Calu3 (cell line): ENCODE data around the gene ZNF559. TPM values are rescaled to one million over a fixed set of nuclear protein-coding genes. Genes with fewer than 3 reads are reported as not detected.

ENCODE experiments used
- BruUV-seq: library from RNA; stranded (reverse); fragments of 400-500 nt; replicated peaks from 2 replicates; lab custom pipeline; 2021; lab: Mats Ljungman, UMichigan
- CTCF ChIA-PET: fragments of 300-600 bp; sonication (Branson Sonifier 250); formaldehyde crosslinking; loops from one replicate; lab custom pipeline; 2022; ENCODE audit warnings: antibody characterized with exemption; lab: Charles Lee
- DNase-seq: peaks from one replicate; pipeline ENCODE4 v3.0.0; 2022
- H3K27ac Mint-ChIP-seq: one replicate; pipeline ENCODE4 v1.8.0; 2022; ENCODE audit warnings: mixed read lengths; ENCODE audit not compliant: unreplicated experiment
- H3K27me3 Mint-ChIP-seq: one replicate; pipeline ENCODE4 v1.8.0; 2022; ENCODE audit warnings: mixed read lengths; ENCODE audit not compliant: unreplicated experiment
- H3K36me3 Mint-ChIP-seq: one replicate; pipeline ENCODE4 v1.8.0; 2022; ENCODE audit warnings: mild to moderate bottlenecking, moderate library complexity, mixed read lengths; ENCODE audit not compliant: insufficient read depth, unreplicated experiment
- H3K4me1 Mint-ChIP-seq: one replicate; pipeline ENCODE4 v1.8.0; 2022; ENCODE audit warnings: mild to moderate bottlenecking, low read depth, mixed read lengths; ENCODE audit not compliant: unreplicated experiment
- H3K4me3 Mint-ChIP-seq: one replicate; pipeline ENCODE4 v1.8.0; 2022; ENCODE audit warnings: mild to moderate bottlenecking, low read depth, moderate library complexity, mixed read lengths; ENCODE audit not compliant: unreplicated experiment
- H3K9me3 Mint-ChIP-seq: one replicate; pipeline ENCODE4 v1.8.0; 2022; ENCODE audit warnings: low read depth, mixed read lengths; ENCODE audit not compliant: unreplicated experiment
- CTCF ChIP-seq: fragments of 200-600 bp; IDR thresholded peaks from one replicate; pipeline ENCODE4 v1.8.0; 2022; ENCODE audit warnings: antibody characterized with exemption; ENCODE audit not compliant: unreplicated experiment
- intact Hi-C: fragments of 100-400 bp; cut with micrococcal nuclease; formaldehyde crosslinking; loops from one replicate; pipeline ENCODE4 v1.10.0; 2022; ENCODE audit not compliant: unreplicated experiment
- total RNA-seq: library from RNA; stranded (reverse); gene quantifications from 2 replicates; pipeline ENCODE4 v1.2.3, GENCODE V29; 2022

ZNF559 gene
- total RNA-seq, 1 experiment from 2014 or later: 7.5 TPM

- H3K9me3 Mint-ChIP-seq: peaks cover 4% of the 10 kb centered on the region
- no peaks in the 10 kb centered on the region for H3K36me3 Mint-ChIP-seq
- no peak for DNase-seq
- TF ChIP-seq CTCF: no peak
- intact Hi-C loops: no loop called here
- no peaks in the 10 kb centered on the region for H3K27me3 Mint-ChIP-seq
- H3K4me1 Mint-ChIP-seq: no peaks in the 10 kb centered on the region
- H3K27ac Mint-ChIP-seq: no peak overlapping the region
- no peak overlapping the region for H3K4me3 Mint-ChIP-seq
- CTCF ChIA-PET: no interaction called here
- no TSS peak for BruUV-seq
Measured at GRCh38 chr19:9354651-9355050, 30.7 kb downstream of the ZNF559 start.

GRCh38 chr19:9362905-9363304 lies 38.9 kb downstream of the ZNF559 start, which contains the start of gene ZNF177:
Gene ZNF177 (plus strand): TSS chr19:9363013. CDS start chr19:9378312, 15,299 bp downstream.
- CTCF ChIA-PET: no interaction called here
- Mint-ChIP-seq H3K9me3 (peaks cover 17% of the 10 kb centered on the region), H3K27ac (no peak within 1 kb of the TSS), H3K27me3 (no peaks in the 10 kb centered on the region), H3K36me3 (no peaks in the 10 kb centered on the region), H3K4me3 (no peak within 1 kb of the TSS), H3K4me1 (no peaks in the 10 kb centered on the region)
- intact Hi-C loops: no loop called here
- no peak for DNase-seq
- no TSS peak for BruUV-seq
- TF ChIP-seq CTCF: no peak

DNA sequence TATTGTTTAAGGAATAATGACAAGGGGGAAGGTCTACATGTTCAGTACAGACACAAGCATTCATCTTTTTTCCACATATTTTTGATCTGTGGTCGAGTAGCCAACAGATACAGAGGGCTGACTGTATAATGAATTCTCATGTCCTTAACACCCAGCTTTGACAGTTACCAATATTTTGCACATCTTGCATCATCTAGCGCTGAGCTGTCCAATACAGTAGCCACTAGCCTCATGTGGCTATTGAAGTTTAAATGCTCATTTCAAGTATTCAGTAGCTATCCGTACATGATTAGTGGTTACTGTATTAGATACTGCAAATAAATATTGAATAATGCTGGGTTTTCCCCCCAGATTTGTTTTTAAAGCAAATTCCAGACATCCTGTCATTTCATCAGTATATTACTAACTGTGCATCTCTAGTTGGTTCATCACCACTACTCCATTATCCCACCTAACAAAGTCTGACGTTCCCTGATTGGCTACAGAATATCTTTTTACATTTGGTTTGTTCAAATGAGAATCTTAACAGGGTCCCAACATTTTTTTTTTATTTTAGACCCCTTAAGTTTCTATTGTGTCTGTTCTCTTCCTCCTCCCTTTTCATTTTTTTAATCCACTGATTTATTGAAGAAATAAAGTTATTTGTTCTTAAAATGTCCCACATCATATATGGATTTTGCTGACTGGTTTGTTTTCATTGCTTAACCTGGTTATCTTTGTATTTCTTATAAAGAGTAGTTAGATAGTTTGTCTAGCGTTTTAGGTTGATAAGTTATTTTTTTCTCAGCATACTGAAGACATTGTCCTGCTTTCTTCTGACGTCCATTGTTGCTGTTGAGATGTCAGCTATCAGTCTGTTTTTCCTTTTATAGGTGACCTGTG lies 47.0 kb downstream of the ZNF559 start:
- no peak for DNase-seq
- CTCF ChIA-PET: no interaction called here
- intact Hi-C loops: no loop called here
- Mint-ChIP-seq H3K27me3 (no peaks in the 10 kb centered on the region), H3K36me3 (no peaks in the 10 kb centered on the region), H3K27ac (no peak overlapping the region), H3K4me1 (no peaks in the 10 kb centered on the region), H3K4me3 (no peak overlapping the region), H3K9me3 (peaks cover 22% of the 10 kb centered on the region)
- no peak for TF ChIP-seq CTCF
- no TSS peak for BruUV-seq

GRCh38 chr19:9381361-9381785 lies 57.4 kb downstream of the ZNF559 start:
- Mint-ChIP-seq H3K9me3 (peaks cover 10% of the 10 kb centered on the region), H3K4me1 (no peaks in the 10 kb centered on the region), H3K27me3 (no peaks in the 10 kb centered on the region), H3K27ac (no peak overlapping the region), H3K4me3 (no peak overlapping the region), H3K36me3 (no peaks in the 10 kb centered on the region)
- intact Hi-C loops: no loop called here
- TF ChIP-seq CTCF: no peak
- BruUV-seq: no TSS peak
- CTCF ChIA-PET: no interaction called here
- DNase-seq: no peak

Other genes starting within 250 kb of the ZNF559 start
- not detected in 2 replicates for gene OR1M1, start 237.1 kb upstream of the ZNF559 start, total RNA-seq
- gene OR7G2, start 216.7 kb upstream of the ZNF559 start, total RNA-seq: not detected in 2 replicates
- not detected in 2 replicates for gene OR7G1, start 208.4 kb upstream of the ZNF559 start, total RNA-seq
- not detected in 2 replicates for gene OR7G3, start 197.2 kb upstream of the ZNF559 start, total RNA-seq
- 25.4 and 26.3 TPM in 2 replicates for gene ZNF317, start 183.8 kb upstream of the ZNF559 start, total RNA-seq
- gene OR7D2, start 145.2 kb upstream of the ZNF559 start, total RNA-seq: not detected in 2 replicates
- gene OR7D4, start 104.6 kb upstream of the ZNF559 start, total RNA-seq: not detected in 2 replicates
- not detected in 2 replicates for gene OR7E24, start 73.2 kb upstream of the ZNF559 start, total RNA-seq
- 2.9 and 3.2 TPM in 2 replicates for gene ZNF699, start 14.3 kb upstream of the ZNF559 start, total RNA-seq
- 2.2 and 2.5 TPM in 2 replicates for gene ZNF177, start 38.8 kb downstream of the ZNF559 start, total RNA-seq
- 12.7 and 13.1 TPM in 2 replicates for gene ZNF266, start 111.4 kb downstream of the ZNF559 start, total RNA-seq
- not detected in 2 replicates for gene ZNF560, start 174.4 kb downstream of the ZNF559 start, total RNA-seq
- 7.8 and 9.4 TPM in 2 replicates for gene ZNF426, start 214.5 kb downstream of the ZNF559 start, total RNA-seq